ENCODE results near the gene HFE.

HFE gene

GRCh38 chr6:26103770-26104456 is 16.7 kb downstream of the HFE start (continued):
- TF ChIP-seq GLI2 (tag by site-specific recombination; IDR thresholded peaks at IDR 0.05; ENCODE audit: borderline replicate concordance, low read depth) (no peak), ZNF24 (tag by site-specific recombination; IDR thresholded peaks at IDR 0.05) (peak; percentile 98), ZNF596 (tag by site-specific recombination; IDR thresholded peaks at IDR 0.05) (no peak), ZNF292 (tag by site-specific recombination; IDR thresholded peaks at IDR 0.05; ENCODE audit: borderline replicate concordance, low read depth) (no peak), MZF1 (tag by site-specific recombination; IDR thresholded peaks at IDR 0.05; ENCODE audit: borderline replicate concordance) (no peak), SCRT2 (tag by site-specific recombination; IDR thresholded peaks at IDR 0.05) (0 out of 2 replicates have a peak, but pooled peaks have one; percentile 28), ZNF362 (tag by site-specific recombination; IDR thresholded peaks at IDR 0.05) (peak; percentile 98), ZNF433 (tag by site-specific recombination; IDR thresholded peaks at IDR 0.05; ENCODE audit: low read depth) (no peak), GLIS1 (tag by site-specific recombination; IDR thresholded peaks at IDR 0.05) (no peak), ZBTB26 (tag by site-specific recombination; optimal IDR thresholded peaks at IDR 0.05) (peak; percentile 36), ZXDB (tag by site-specific recombination; IDR thresholded peaks at IDR 0.05) (peak; percentile 93), BCL11A (tag by site-specific recombination; IDR thresholded peaks at IDR 0.05; ENCODE audit: low read depth) (no peak), ZBTB17 (tag by site-specific recombination; IDR thresholded peaks at IDR 0.05) (peak; percentile 75), ZNF280C (tag by site-specific recombination; IDR thresholded peaks at IDR 0.05) (no peak), KLF9 (tag by site-specific recombination; IDR thresholded peaks at IDR 0.05; ENCODE audit: low read depth) (peak; percentile 89), ZNF354C (tag by site-specific recombination; IDR thresholded peaks at IDR 0.05; ENCODE audit: borderline replicate concordance, low read depth) (no peak), ZNF837 (tag by site-specific recombination; IDR thresholded peaks at IDR 0.05) (no peak), SETDB1 (IDR thresholded peaks at IDR 0.05; ENCODE audit: insufficient read length, low read length) (no peak), ZFHX2 (tag by site-specific recombination; conservative IDR thresholded peaks at IDR 0.05) (peak; percentile 63), ZNF660 (tag by site-specific recombination; IDR thresholded peaks at IDR 0.05) (peak; percentile 98), ZNF19 (tag by site-specific recombination; IDR thresholded peaks at IDR 0.05; ENCODE audit: low read depth) (no peak), ZNF132 (tag by site-specific recombination; IDR thresholded peaks at IDR 0.05; ENCODE audit: borderline replicate concordance) (no peak), ZBTB1 (tag by site-specific recombination; IDR thresholded peaks at IDR 0.05) (no peak), ZNF658 (tag by site-specific recombination; IDR thresholded peaks at IDR 0.05) (no peak), ZNF394 (tag by site-specific recombination; IDR thresholded peaks at IDR 0.05; ENCODE audit: borderline replicate concordance) (peak; percentile 94)
- TF ChIP-seq, protein P1, sequence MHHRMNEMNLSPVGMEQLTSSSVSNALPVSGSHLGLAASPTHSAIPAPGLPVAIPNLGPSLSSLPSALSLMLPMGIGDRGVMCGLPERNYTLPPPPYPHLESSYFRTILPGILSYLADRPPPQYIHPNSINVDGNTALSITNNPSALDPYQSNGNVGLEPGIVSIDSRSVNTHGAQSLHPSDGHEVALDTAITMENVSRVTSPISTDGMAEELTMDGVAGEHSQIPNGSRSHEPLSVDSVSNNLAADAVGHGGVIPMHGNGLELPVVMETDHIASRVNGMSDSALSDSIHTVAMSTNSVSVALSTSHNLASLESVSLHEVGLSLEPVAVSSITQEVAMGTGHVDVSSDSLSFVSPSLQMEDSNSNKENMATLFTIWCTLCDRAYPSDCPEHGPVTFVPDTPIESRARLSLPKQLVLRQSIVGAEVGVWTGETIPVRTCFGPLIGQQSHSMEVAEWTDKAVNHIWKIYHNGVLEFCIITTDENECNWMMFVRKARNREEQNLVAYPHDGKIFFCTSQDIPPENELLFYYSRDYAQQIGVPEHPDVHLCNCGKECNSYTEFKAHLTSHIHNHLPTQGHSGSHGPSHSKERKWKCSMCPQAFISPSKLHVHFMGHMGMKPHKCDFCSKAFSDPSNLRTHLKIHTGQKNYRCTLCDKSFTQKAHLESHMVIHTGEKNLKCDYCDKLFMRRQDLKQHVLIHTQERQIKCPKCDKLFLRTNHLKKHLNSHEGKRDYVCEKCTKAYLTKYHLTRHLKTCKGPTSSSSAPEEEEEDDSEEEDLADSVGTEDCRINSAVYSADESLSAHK (tag by site-specific recombination; IDR thresholded peaks at IDR 0.05) = peak; percentile 50; the same call in 1 of the 2 replicates
- TF ChIP-seq, protein P2, sequence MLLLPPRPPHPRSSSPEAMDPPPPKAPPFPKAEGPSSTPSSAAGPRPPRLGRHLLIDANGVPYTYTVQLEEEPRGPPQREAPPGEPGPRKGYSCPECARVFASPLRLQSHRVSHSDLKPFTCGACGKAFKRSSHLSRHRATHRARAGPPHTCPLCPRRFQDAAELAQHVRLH (tag by site-specific recombination; IDR thresholded peaks at IDR 0.05) = peak; percentile 96
- TF ChIP-seq, protein P3, sequence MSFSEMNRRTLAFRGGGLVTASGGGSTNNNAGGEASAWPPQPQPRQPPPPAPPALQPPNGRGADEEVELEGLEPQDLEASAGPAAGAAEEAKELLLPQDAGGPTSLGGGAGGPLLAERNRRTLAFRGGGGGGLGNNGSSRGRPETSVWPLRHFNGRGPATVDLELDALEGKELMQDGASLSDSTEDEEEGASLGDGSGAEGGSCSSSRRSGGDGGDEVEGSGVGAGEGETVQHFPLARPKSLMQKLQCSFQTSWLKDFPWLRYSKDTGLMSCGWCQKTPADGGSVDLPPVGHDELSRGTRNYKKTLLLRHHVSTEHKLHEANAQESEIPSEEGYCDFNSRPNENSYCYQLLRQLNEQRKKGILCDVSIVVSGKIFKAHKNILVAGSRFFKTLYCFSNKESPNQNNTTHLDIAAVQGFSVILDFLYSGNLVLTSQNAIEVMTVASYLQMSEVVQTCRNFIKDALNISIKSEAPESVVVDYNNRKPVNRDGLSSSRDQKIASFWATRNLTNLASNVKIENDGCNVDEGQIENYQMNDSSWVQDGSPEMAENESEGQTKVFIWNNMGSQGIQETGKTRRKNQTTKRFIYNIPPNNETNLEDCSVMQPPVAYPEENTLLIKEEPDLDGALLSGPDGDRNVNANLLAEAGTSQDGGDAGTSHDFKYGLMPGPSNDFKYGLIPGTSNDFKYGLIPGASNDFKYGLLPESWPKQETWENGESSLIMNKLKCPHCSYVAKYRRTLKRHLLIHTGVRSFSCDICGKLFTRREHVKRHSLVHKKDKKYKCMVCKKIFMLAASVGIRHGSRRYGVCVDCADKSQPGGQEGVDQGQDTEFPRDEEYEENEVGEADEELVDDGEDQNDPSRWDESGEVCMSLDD (tag by site-specific recombination; IDR thresholded peaks at IDR 0.05) = no peak
